Measurements from ENCODE around the gene APP.

APP gene

GRCh38 chr21:26170471-26171257 lies at the start of gene APP:
Gene APP, minus strand, starts transcription at chr21:26170770. Its CDS starts 150 bp downstream, at chr21:26170620.
- peak in 1 of 2 experiments; percentile 34 for DNase-seq (ENCODE audit: low read depth in 2 of 2)

GRCh38 chr21:26212220-26212619 lies 41.6 kb upstream of the APP start:
- DNase-seq (ENCODE audit: low read depth in 2 of 2): no peak

- DNase-seq (ENCODE audit: low read depth in 2 of 2): no peak
Measured at GRCh38 chr21:26210614-26211013, 40.0 kb upstream of the APP start.

GRCh38 chr21:26207021-26207420 lies 36.5 kb upstream of the APP start:
- no peak for DNase-seq (ENCODE audit: low read depth in 2 of 2)

GRCh38 chr21:26199456-26199855 lies 28.9 kb upstream of the APP start:
- peak; percentile 70 to 76 for DNase-seq (ENCODE audit: low read depth in 2 of 2)

GRCh38 chr21:26195708-26196107 lies 25.1 kb upstream of the APP start:
- DNase-seq (ENCODE audit: low read depth in 2 of 2): no peak

- peak; percentile 67 to 73 for DNase-seq (ENCODE audit: low read depth in 2 of 2)
Measured at GRCh38 chr21:26194811-26195251, 24.3 kb upstream of the APP start.

- no peak for DNase-seq (ENCODE audit: low read depth in 2 of 2)
Measured at GRCh38 chr21:26194326-26194725, 23.8 kb upstream of the APP start.

- DNase-seq (ENCODE audit: low read depth in 2 of 2): no peak
Measured at GRCh38 chr21:26191609-26192008, 21.0 kb upstream of the APP start.

- no peak for DNase-seq (ENCODE audit: low read depth in 2 of 2)
Measured at GRCh38 chr21:26188422-26188821, 17.9 kb upstream of the APP start.

- no peak for DNase-seq (ENCODE audit: low read depth in 2 of 2)
Measured at GRCh38 chr21:26185446-26185845, 14.9 kb upstream of the APP start.

- no peak for DNase-seq (ENCODE audit: low read depth in 2 of 2)
Measured at GRCh38 chr21:26185021-26185420, 14.5 kb upstream of the APP start.

- DNase-seq (ENCODE audit: low read depth in 2 of 2): no peak
Measured at GRCh38 chr21:26179501-26179900, 8.9 kb upstream of the APP start.

- no peak for DNase-seq (ENCODE audit: low read depth in 2 of 2)
Measured at GRCh38 chr21:26177746-26178426, 7.3 kb upstream of the APP start.

GRCh38 chr21:26177187-26177586 lies 6.6 kb upstream of the APP start:
- DNase-seq (ENCODE audit: low read depth in 2 of 2): no peak

GRCh38 chr21:26171258-26172100 lies 909 bp upstream of the APP start:
- no peak for DNase-seq (ENCODE audit: low read depth in 2 of 2)

GRCh38 chr21:26169611-26170470 lies 729 bp downstream of the APP start:
- DNase-seq (ENCODE audit: low read depth in 2 of 2): no peak

- no peak for DNase-seq (ENCODE audit: low read depth in 2 of 2)
Measured at GRCh38 chr21:26169061-26169610, 1.4 kb downstream of the APP start.

GRCh38 chr21:26168371-26168770 lies 2.2 kb downstream of the APP start:
- DNase-seq (ENCODE audit: low read depth in 2 of 2): no peak

- DNase-seq (ENCODE audit: low read depth in 2 of 2): no peak
Measured at GRCh38 chr21:26167593-26167992, 3.0 kb downstream of the APP start.

- DNase-seq (ENCODE audit: low read depth in 2 of 2): no peak
Measured at GRCh38 chr21:26165331-26165730, 5.2 kb downstream of the APP start.

Data from fibroblast of skin of left biceps (primary cell).